ENCODE data around the gene BLMH. TPM values are rescaled to one million over a fixed set of nuclear protein-coding genes. Genes with fewer than 3 reads are reported as not detected.
A peak's percentile ranks its signal among the peaks of the same experiment; 100 is the strongest.

Gene BLMH
- total and polyA plus RNA-seq, 10 of the 15 experiments (the other 5 are each of a cell fraction or from before 2014, with no cell fraction given) = 16.1 to 63.9 (median 54.0) TPM

GRCh38 chr17:30291543-30292285 is at the start of gene BLMH (continued):
- TF ChIP-seq ZNF592 (IDR thresholded peaks at IDR 0.05) (no peak), EZH2 (IDR thresholded peaks at IDR 0.05; ENCODE audit: borderline replicate concordance, control insufficient read depth, low read depth, low read length) (no peak), HCFC1 (IDR thresholded peaks at IDR 0.05; ENCODE audit: low read length) (peak; percentile 30; the same call in 1 of the 2 replicates), ATF3 (IDR thresholded peaks at IDR 0.05; ENCODE audit: borderline replicate concordance, extremely low read depth, low read depth, low read length) (no peak), POLR2A (IDR thresholded peaks at IDR 0.05; ENCODE audit: low read depth, low read length) (peak; percentile 84), ZNF622 (IDR thresholded peaks at IDR 0.05) (no peak), BACH1 (IDR thresholded peaks at IDR 0.05; ENCODE audit: borderline replicate concordance) (peak; percentile 98), CREB1 (IDR thresholded peaks at IDR 0.05; ENCODE audit: low read depth) (peak; percentile 62; the same call in 1 of the 2 replicates), PBX3 (IDR thresholded peaks at IDR 0.05; ENCODE audit: insufficient replicate concordance, low read depth, low read length) (no peak), RELA (IDR thresholded peaks at IDR 0.05; ENCODE audit: borderline replicate concordance, partially characterized antibody) (no peak), JUND (IDR thresholded peaks at IDR 0.05; ENCODE audit: low read depth, low read length) (0 out of 2 replicates have a peak, but pooled peaks have one; percentile 14), ETV6 (conservative IDR thresholded peaks at IDR 0.05 in 1 of 2, IDR thresholded peaks at IDR 0.05 in 1 of 2; ENCODE audit: borderline replicate concordance in 1 of 2, low read depth in 1 of 2) (no peak), SMARCA5 (IDR thresholded peaks at IDR 0.05) (0 out of 2 replicates have a peak, but pooled peaks have one; percentile 44), ZBTB11 (CRISPR knock-in tag; IDR thresholded peaks at IDR 0.05) (no peak), IKZF1 (conservative IDR thresholded peaks at IDR 0.05) (peak; percentile 98), RAD51 (IDR thresholded peaks at IDR 0.05) (no peak), CHD4 (IDR thresholded peaks at IDR 0.05) (no peak), IRF3 (IDR thresholded peaks at IDR 0.05) (no peak), TCF12 (IDR thresholded peaks at IDR 0.05; ENCODE audit: low read depth, low read length) (no peak)

Data from GM12878 (cell line).